CD4-positive, alpha-beta T cell treated with Interferon alpha-2 for 1 hour (primary cell): ENCODE results near the gene IGSF23.
A peak's percentile ranks its signal among the peaks of the same experiment; 100 is the strongest.
"Not testable (repeated sequence)": the region's sequence is repeated elsewhere in the genome, so short reads cannot be mapped to it uniquely, and the experiment has no call there.

Experiments used
- DNase-seq, 2 donors: peaks; one replicate each; pipeline ENCODE4 v3.0.0-alpha.2; 2020 to 2022

Gene IGSF23

GRCh38 chr19:44617110-44617880, 3.9 kb downstream of the IGSF23 start:
- DNase-seq = no peak

DNA sequence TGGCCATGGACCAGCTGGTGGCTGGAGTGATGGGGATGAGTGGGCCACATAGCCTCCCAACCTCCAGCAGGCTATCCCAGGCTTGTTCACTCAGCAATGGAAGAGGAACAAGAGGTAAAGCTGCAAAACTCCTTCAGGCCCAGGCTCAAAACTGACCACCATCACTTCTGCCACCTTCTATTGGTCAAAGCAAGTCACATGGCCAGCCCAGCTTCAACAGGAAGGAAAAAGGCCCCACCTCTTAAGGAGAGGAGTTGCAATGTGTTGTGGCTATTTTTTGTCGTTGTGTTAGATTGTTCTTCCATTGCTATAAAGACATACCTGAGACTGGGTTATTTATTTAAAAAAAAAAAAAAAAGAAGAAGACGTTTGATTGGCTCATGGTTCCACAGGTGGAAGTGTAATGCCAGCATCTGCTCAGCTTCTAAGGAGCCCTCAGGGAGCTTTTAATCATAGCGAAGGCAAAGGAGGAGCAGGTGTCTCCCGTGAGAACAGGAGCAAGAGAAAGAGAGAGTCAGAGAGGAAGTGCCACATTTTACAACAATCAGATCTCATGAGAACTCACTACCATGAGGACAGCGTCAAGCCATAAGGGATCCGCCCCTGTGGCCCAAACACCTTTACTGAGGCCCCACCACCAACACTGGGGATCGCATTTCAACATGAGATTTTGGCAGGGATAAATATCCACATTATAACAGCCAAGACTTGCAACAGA, 5.4 kb downstream of the IGSF23 start:
- DNase-seq = no peak

- DNase-seq = no peak
These were observed 7.3 kb downstream of the IGSF23 start for GRCh38 chr19:44620667-44621066.

GRCh38 chr19:44621367-44621766, 8.0 kb downstream of the IGSF23 start:
- no peak for DNase-seq

DNA sequence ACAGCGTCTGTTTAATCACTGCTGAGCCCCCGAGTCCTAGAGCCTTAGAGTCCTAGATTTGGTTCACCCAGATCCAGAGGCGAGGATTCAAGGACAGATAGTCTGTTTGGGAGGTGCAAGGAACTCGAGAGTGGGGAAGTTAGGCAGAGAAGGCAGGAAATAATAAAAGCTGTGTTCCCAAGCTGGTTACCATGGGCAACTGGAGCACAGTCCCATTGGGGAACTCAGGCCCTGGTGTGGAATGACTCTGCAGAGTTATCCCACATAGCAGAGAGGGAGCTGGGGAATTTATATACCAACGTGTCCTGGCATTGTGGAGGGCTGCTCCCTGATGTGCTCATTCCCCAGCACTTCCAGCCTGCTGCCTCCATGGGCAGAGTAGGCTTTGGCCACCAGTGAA, 9.7 kb downstream of the IGSF23 start:
- peak in 1 of 2 donors; percentile 27 for DNase-seq

DNA sequence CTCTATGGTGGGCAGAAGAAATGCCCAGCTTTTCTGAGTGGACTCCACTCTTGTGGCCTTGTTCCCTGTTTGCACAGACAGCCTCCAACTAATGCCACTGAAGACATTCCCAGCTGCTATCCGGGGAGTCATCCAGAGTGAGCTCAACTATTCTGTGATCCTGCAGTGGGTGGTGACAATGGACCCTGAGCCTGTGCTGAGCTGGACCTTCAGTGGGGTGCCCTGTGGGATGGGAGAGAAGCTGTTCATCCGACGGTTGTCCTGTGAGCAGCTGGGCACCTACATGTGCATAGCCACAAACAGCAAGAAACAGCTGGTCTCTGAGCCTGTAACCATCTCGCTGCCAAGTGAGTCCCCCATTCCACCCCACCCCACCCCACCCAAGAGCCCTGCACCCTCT, 10.3 kb downstream of the IGSF23 start:
- no peak for DNase-seq

GRCh38 chr19:44624840-44625354, 11.5 kb downstream of the IGSF23 start:
- no peak for DNase-seq

GRCh38 chr19:44625637-44626036, 12.3 kb downstream of the IGSF23 start:
- not testable (repeated sequence) for DNase-seq

DNA sequence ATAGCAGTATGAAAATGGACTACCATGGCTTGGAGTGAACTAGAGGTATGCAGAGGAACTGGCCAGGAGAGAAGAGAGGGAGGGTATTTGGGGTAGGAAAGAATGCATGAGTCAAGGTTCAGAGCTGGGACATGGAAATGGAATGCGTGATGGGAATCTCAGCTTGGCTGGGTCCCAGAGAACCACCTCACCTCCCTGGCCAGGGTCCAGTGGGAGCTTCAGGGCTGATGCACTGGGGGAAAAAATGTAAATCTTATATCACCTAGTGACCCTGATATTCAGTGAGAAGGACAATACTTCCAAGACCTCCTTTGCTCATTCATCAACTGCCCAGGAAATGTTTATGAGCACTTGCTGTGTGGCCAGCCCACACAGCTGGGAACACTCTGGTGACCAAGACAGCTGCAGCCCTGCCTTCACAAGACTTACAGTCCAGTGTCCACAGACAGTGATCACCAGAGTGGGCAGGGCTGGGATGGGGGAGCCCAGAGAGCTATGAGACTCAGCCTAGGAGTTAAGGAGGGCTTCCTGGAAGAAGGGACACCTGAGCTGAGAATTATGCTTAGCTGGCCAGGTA, 12.8 kb downstream of the IGSF23 start:
- no peak for DNase-seq

GRCh38 chr19:44627631-44628030, 14.3 kb downstream of the IGSF23 start:
- no peak for DNase-seq

GRCh38 chr19:44628793-44629192, 15.4 kb downstream of the IGSF23 start:
- DNase-seq = no peak

DNA sequence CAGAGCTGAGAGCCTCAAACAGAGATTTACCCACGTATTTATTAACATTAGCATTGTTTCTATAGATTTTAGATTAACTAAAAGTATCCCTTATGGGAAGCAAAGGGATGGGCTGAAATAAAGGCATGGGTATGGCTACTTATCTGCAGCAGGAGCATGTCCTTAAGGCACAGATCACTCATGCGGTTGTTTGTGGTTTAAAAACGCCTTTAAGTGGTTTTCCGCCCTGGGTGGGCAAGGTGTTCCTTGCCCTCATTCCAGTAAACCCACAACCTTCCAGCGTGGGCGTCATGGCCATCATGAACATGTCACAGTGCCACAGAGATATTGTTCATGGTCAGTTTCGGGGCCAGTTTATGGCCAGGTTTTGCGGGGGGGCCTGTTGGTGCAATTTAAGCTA, 18.2 kb downstream of the IGSF23 start:
- DNase-seq = not testable (repeated sequence)

DNA sequence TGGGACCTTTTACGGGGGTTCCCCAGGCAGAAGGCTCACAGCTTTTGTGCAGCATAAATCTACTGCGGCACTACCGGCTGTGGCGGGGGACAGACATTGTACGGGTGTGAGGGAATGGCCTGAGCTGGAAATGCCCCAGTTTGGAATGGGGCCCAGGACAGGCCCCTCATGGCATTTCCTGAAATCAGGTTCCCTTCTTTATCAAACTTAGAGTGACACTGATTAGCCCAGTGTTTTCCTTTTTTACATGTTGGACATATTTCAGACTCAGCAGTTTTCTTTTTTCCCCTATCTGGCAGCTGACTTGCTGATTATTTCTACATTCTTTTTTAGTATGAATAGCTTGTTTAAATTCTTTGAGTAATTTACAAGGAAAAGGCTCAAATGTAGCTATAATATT, 20.7 kb downstream of the IGSF23 start:
- DNase-seq = not testable (repeated sequence)

DNA sequence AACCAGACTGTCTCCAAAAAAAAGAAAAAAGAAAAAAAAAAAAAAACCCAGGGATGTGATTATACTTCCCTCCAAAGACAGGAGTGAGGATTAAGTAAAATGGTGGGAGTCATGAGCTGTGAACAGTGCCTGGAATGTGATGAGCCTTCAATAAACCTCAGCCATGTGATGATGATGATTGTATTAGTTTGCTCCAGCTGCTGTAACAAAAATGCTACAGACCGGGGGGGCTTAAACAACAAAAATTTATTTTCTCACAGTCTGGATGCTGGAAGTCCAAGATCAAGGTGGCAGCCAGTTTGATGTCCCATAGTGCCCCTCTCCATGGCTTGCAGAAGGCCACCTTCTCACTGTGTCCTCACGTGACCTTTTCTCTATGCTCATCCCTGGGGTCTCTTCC, 21.4 kb downstream of the IGSF23 start:
- DNase-seq = no peak

DNA sequence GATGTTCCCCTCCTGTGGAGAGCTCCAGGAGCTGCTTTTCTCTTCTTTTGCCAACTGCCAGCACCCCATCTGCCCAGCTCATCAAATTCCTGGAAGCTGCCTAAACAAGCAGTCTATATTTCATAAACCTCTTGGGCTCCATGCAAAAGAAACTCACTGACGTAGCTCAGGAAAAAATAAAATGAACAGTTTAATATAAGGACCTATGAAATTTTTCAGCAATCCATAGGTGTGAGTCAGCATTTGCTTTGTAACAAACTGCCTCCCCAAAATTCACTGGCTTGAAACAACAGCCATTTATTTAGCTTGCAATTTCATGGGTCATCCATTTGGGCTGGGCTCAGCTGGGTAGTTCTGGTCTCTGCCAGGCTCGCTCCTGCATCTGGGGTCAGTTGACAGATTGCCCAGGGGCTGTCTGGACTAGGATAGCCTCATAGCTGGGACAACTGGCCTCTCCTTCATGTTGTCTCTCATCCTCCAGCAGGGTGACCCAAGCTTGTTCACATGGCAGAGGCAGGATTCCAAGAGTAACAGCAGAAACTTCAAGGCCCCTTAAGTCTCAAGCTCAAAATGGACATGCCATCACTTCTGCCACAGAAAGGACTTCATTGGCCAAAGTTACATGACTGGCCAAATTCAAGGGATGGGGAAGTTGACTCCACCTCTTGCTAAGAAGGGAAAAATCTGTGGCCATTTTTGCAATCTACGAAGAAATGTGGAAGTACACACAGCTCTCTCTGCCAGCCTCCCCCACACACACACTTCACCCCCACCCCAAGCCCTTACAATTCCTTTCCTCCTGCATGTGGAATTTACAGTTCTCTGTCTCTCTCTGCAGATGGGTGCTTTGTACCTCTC, 22.4 kb downstream of the IGSF23 start:
- peak in 1 of 2 donors; percentile 7 for DNase-seq

DNA sequence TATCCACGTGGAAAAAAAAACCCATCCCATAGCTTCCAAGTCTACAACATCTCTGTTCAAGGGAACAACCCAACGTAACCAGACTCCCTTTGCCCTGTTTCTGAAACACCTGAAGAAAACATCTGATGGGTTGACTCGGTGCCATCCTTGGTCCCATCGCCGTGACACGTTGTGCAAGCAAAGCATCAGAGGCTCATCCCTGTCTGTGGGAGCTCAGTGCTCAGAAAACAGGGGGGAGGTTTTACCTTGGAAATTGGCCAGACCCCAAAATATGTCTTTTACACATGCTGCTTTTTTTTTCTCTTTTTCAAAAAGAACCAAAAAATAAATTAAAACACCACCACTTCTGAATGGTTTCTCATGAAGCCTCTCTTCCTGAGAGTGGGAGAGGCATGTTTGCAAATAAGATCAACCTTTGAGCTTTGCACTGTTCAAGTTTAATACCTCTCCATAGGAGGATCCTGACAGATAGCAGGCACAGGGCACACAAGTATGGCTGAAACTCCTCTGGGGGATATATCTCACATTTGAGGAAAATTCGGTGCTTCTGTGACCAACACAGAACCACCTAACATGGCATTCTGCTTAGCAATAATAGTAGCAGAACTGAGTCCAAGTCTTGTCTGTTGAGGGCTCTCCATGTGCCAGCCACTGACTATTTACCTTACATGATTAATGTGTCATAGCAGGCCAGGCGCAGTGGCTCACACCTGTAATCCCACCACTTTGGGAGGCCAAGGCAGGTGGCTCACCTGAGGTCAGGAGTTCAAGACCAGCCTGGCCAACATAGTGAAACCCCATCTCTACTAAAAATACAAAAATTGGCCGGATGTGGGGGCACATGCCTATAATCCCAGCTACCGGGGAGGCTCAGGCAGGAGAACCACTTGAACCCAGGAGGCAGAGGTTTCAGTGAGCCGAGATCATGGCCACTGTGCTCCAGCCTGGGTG, 23.4 kb downstream of the IGSF23 start:
- DNase-seq = no peak

DNA sequence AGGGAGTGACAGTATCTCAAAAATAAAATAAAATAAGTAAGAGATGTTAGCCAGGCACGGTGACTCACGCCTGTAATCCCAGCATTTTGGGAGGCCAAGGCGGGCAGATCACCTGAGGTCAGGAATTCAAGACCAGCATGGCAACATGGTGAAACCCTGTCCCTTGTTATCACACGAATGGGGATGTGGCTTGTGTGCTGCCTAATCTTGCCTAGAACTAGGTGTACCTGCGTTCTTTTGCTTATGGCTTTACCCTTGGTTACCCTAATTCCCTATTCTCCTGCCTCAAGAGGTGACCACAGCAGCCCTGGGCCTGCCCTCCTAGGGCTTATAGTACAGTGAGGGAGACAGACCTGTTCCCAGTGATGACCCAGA, 24.0 kb downstream of the IGSF23 start:
- no peak for DNase-seq

DNA sequence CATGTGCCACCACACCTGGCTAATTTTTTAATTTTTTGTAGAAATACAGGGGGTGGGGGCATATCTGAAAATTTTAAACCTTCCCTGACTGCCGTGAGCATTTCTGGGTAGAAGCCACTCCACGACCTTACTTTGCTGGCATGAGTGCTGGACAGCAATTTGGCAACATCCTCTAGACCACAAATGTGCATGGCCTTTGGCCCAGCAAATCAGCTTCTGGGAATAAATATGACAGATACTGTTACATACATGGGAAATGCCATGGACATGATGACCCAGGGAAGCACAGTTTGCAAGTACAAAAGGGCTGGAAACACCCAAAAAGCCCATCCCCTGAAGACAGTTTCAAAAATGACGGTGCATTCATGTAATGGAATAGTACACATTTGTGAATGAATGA, 27.2 kb downstream of the IGSF23 start:
- DNase-seq = no peak

DNA sequence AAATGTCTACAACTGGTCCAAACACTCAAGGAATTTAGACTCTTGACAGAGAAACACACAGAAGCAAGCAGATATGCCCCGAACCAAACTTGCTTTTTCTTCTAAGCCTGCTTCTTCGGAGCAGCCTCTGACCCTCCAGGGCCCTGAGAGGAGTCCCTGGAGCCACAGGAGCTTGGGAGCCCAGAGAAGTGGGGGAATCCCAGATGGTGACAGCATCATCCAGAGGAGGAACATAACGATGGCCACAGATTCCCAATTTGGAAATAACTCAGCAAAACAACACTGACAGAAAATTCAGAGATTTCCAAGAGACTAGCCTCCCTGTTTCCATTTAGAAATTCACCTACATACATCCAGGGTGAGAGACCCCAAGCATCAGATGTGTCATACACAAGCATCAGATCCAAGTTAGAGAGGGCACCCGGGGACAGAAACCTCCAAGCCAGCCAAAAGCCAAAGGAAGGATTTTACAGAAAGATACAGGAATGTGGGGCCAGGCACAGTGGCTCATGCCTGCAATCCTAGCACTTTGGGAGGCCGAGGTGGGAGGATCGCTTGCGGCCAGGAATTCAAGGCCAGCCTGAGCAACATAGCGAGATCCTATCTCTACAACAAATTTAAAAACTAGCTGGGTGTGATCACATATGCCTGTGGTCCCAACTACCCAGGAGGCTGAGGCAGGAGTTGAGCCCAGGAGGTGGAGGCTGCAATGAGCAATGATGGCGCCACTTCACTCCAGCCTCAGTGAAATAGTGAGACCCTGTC, 28.3 kb downstream of the IGSF23 start:
- DNase-seq = no peak

- no peak for DNase-seq
These were observed 29.0 kb downstream of the IGSF23 start for GRCh38 chr19:44642377-44642776.
